Psoas muscle (tissue), 8 donors: Measurements from ENCODE around the gene MAST2. TPM values are rescaled to one million over a fixed set of nuclear protein-coding genes. Genes with fewer than 3 reads are reported as not detected.

Experiments used
- ATAC-seq, 4 donors: fragments of 200-7000 bp; cut with Tn5 transposase; one replicate each; pipeline ENCODE4 v1.9.1; 2020; ENCODE audit warnings: moderate library complexity in 3 of 4, mild to moderate bottlenecking in 2 of 4
- DNase-seq, 2 donors: peaks; one replicate each; pipeline ENCODE4 v3.0.0-alpha.2; 2020
- H3K27ac ChIP-seq: fragments of 200-600 bp; one replicate; pipeline ENCODE4 v1.8.0; 2022
- H3K27me3 ChIP-seq, 3 donors: fragments of 200-600 bp in 1 of 3; one replicate each; pipeline versions ENCODE4 v1.6.1 to v1.8.0; 2013 to 2022; ENCODE audit warnings: low read length in 2 of 3, mild to moderate bottlenecking in 2 of 3, moderate library complexity in 1 of 3; ENCODE audit not compliant: insufficient read depth in 3 of 3
- H3K36me3 ChIP-seq, 2 donors: fragments of 200-600 bp in 1 of 2; one replicate each; pipeline versions ENCODE4 v1.6.1 to v1.8.0; 2013 to 2022; ENCODE audit warnings: low read depth in 1 of 2, mild to moderate bottlenecking in 1 of 2, moderate library complexity in 1 of 2; ENCODE audit not compliant: insufficient read depth in 1 of 2
- H3K4me1 ChIP-seq: fragments of 200-600 bp; one replicate; pipeline ENCODE4 v1.8.0; 2022
- H3K4me3 ChIP-seq: fragments of 200-600 bp; one replicate; pipeline ENCODE4 v1.8.0; 2022; ENCODE audit warnings: mild to moderate bottlenecking
- H3K9me3 ChIP-seq: fragments of 200-600 bp; one replicate; pipeline ENCODE4 v1.8.0; 2022
- WGBS, 3 donors: extraction: QIAGEN DNeasy Blood & Tissue Kit; methylation state at CpG; one replicate each; pipeline versions ENCODE4 v1.1.6 to v1.1.7; 2013; 5-methylcytosine and 5-hydroxymethylcytosine counted together
- intact Hi-C, 2 donors: fragments of 100-400 bp; cut with DNase I; formaldehyde crosslinking; loops; one replicate each; pipeline versions ENCODE4 v1.11.0 to v1.14.2; 2022
- polyA plus RNA-seq, 3 donors: library from polyadenylated mRNA; stranded (reverse); fragments of 200-250 nt; gene quantifications; one replicate each; pipeline ENCODE4 v1.2.3, GENCODE V29; 2013
- total RNA-seq, 4 donors: library from RNA; stranded (reverse); fragmentation: NEBNext Ultra II Directional in 2 of 4; extraction: Animal tissue kit (Norgen Biotek cat#: 25700) in 2 of 4; gene quantifications; one replicate each; pipeline versions ENCODE4 v1.2.1 to v1.2.4, GENCODE V29; 2021 to 2023
- TF ChIP-seq, protein P1 (sequence below): fragments of 200-600 bp; IDR thresholded peaks from one replicate; pipeline ENCODE4 v1.8.0; 2022; ENCODE audit warnings: antibody characterized with exemption
- donor health status: healthy with polysubstance abuse.
- donor health status: DM: no; HTN: no; CAD: no; lungs with moderate emphysema.
- donor health status: Bipolar disorder and iron deficiency.
- donor health status: healthy.
- donor health status: DM: yes; HTN: yes; CAD: no.
- donor health status: DM: no; HTN: no; CAD: no.
- donor health status: DM: no; HTN: no; CAD: no.
- donor health status: DM: yes; HTN: yes; CAD: no.

Gene MAST2
- total and polyA plus RNA-seq, 7 donors: 97.8 to 266 (median 159) TPM

DNA sequence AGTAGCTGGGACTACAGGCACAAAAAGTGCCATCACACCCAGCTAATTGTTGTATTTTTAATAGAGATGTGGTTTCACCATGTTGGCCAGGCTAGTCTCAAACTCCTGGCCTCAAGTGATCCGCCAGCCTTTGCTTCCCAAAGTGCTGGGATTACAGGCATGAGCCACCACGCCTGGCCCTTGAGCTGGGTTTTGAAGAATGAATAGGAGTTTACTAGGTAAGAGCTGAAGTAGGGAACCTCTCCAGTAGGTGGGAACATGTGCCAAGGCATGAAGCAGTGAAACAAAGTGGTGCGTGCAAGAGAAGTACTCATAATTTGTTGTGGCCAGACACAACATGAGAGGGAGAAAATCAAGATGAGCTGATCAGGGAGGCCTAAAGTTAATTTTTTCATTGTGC lies 55.8 kb downstream of the MAST2 start:
- DNase-seq: no peak
- Histone ChIP-seq H3K27ac (no peak overlapping the region), H3K27me3 (no peaks in the 10 kb centered on the region), H3K4me1 (peaks cover 33% of the 10 kb centered on the region), H3K4me3 (no peak overlapping the region), H3K9me3 (no peaks in the 10 kb centered on the region), H3K36me3 (no peaks in the 10 kb centered on the region)
- no peak for ATAC-seq
- WGBS, 3 donors: 92 to 97% (median 96%) methylated on average over 3 of the region's 3 CpGs
- intact Hi-C loops: no loop called here
- TF ChIP-seq, protein P1, sequence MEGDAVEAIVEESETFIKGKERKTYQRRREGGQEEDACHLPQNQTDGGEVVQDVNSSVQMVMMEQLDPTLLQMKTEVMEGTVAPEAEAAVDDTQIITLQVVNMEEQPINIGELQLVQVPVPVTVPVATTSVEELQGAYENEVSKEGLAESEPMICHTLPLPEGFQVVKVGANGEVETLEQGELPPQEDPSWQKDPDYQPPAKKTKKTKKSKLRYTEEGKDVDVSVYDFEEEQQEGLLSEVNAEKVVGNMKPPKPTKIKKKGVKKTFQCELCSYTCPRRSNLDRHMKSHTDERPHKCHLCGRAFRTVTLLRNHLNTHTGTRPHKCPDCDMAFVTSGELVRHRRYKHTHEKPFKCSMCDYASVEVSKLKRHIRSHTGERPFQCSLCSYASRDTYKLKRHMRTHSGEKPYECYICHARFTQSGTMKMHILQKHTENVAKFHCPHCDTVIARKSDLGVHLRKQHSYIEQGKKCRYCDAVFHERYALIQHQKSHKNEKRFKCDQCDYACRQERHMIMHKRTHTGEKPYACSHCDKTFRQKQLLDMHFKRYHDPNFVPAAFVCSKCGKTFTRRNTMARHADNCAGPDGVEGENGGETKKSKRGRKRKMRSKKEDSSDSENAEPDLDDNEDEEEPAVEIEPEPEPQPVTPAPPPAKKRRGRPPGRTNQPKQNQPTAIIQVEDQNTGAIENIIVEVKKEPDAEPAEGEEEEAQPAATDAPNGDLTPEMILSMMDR: no peak

DNA sequence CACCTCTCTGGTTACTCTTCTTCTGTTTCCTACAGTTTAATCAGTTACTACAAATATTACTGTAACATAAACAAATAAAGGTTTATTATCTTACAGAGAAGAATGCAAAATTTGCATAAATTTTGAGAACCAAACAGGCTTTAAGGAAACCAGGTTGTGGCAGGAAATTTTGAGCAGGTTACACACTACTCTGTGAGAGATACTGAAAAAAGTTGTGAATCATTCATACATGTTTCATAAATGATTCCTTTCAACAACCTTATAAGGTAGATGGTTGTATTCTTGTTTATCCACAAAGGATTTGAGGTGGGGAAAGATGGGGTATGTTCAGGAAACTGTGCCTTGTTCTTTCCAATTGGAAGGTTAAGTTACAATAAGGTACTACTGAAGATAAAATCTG lies 58.6 kb downstream of the MAST2 start:
- TF ChIP-seq, protein P1: no peak
- H3K4me1 ChIP-seq: peaks cover 39% of the 10 kb centered on the region
- H3K9me3 ChIP-seq: no peaks in the 10 kb centered on the region
- H3K27me3 ChIP-seq: no peaks in the 10 kb centered on the region
- no peaks in the 10 kb centered on the region for H3K36me3 ChIP-seq
- DNase-seq (no peak), ATAC-seq (no peak)
- H3K4me3 ChIP-seq: no peak overlapping the region
- no peak overlapping the region for H3K27ac ChIP-seq
- intact Hi-C loops: no loop called here

DNA sequence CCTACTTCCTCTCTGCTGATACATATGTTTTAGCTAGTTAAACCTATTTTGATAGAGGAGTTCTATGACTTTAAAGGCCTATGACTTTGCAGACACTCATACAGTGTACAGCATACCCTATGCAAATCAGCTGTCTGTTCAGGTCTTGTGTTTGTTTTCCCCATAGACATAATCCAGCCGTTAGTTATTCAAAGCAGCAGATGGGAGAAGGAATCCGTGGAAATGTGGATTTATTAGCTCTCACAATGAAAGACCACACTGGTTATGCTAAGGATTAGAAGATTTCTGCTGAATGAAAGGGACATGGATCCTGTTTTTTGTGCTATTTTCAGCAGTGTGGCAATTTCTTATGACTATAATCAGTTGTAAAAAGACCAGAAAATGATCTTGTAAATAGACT lies 59.8 kb downstream of the MAST2 start:
- H3K4me3 ChIP-seq: peak overlapping the region; percentile 37
- H3K4me1 ChIP-seq: peaks cover 39% of the 10 kb centered on the region
- 28 to 58% (median 55%) methylated on average over 2 of the region's 2 CpGs for WGBS, 3 donors
- no peaks in the 10 kb centered on the region for H3K27me3 ChIP-seq
- H3K9me3 ChIP-seq: no peaks in the 10 kb centered on the region
- H3K36me3 ChIP-seq: no peaks in the 10 kb centered on the region
- intact Hi-C loops: no loop called here
- TF ChIP-seq, protein P1: no peak
- H3K27ac ChIP-seq: peak overlapping the region; percentile 7
- DNase-seq (no peak), ATAC-seq (peak in 1 of 4 donors; percentile 49)

DNA sequence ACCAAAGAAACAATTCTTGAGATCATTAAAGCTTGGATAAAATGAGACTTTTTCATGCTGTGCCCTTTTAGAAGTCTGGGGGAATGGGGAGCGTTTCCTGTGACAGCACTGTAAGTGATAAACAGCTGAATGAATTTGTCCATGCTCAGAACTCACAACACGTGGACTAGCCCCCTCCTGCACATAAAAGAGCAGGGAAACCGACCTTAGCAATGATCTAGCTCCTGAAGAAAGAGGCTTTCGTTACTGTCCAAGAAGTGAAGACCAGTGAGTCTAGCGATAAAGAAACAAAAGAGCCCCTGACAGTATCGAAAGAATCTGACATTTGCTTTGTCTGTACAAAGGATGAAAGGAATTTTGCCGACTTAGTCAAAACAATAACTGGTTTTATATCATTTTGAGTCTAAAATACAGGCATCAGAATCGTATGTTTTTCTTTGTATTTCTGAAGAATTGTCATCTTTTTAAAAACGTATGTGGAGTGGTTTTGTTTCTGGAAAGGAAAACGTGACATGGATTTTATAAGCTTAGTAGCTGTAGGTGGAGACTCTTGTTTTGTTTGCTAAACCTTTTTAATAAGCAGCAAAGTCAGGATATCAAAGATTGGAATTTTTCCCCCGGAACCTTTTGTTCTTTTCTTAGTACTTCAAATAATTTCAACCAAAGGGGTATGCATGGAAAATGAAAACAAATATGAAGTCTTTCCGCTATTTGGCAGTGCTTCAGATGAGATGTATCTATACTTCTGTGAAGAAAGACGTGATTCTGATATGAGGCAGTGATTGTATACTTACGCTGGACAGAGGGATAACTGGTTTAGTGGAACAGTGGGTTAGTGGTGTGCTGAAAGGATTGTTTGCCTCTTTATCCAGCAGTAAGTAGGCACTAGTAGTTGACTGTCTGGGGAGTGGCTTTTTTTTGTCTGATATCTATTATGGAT lies 61.0 kb downstream of the MAST2 start:
- WGBS, 3 donors: 21 to 40% (median 29%) methylated on average over 14 of the region's 14 CpGs
- Histone ChIP-seq H3K27me3 (no peaks in the 10 kb centered on the region), H3K4me3 (peak overlapping the region; percentile 37), H3K4me1 (peaks cover 39% of the 10 kb centered on the region), H3K9me3 (no peaks in the 10 kb centered on the region), H3K27ac (peak overlapping the region; percentile 7), H3K36me3 (no peaks in the 10 kb centered on the region)
- DNase-seq (no peak), ATAC-seq (peak in 2 of 4 donors; percentile 49 to 56)
- TF ChIP-seq, protein P1: no peak
- intact Hi-C loops: no loop called here
